ENCODE data around the gene SLC36A2. TPM values are rescaled to one million over a fixed set of nuclear protein-coding genes. Genes with fewer than 3 reads are reported as not detected.

Gene SLC36A2
- total and polyA plus RNA-seq, 5 donors: 0.14 TPM; not detected in 4

- no peaks in the 10 kb centered on the region for H3K9me3 ChIP-seq (ENCODE audit: control insufficient read depth, low read length)
Observed at GRCh38 chr5:151357792-151358191, 10.4 kb upstream of the SLC36A2 start.

GRCh38 chr5:151357097-151357496 is 9.7 kb upstream of the SLC36A2 start:
- no peak for DNase-seq
- intact Hi-C loops (cut with DNase I): no loop called here
- no peak for ATAC-seq
- no peak overlapping the region for H3K27ac ChIP-seq (ENCODE audit: low read length)
- H3K9me3 ChIP-seq (ENCODE audit: control insufficient read depth, low read length): no peaks in the 10 kb centered on the region
- 87% methylated on average over 3 of the region's 3 CpGs for WGBS
- H3K4me3 ChIP-seq (ENCODE audit: low read length): no peak overlapping the region
- H3K27me3 ChIP-seq (ENCODE audit: control insufficient read depth, insufficient read depth): no peaks in the 10 kb centered on the region
- no peaks in the 10 kb centered on the region for H3K4me1 ChIP-seq (ENCODE audit: control insufficient read depth, insufficient read depth, low read length)

More at GRCh38 chr5:151357792-151358191, 10.4 kb upstream of the SLC36A2 start:
- intact Hi-C loops (cut with DNase I): no loop called here
- no peak overlapping the region for H3K27ac ChIP-seq (ENCODE audit: low read length)
- no peaks in the 10 kb centered on the region for H3K4me1 ChIP-seq (ENCODE audit: control insufficient read depth, insufficient read depth, low read length)
- DNase-seq (no peak), ATAC-seq (no peak)
- no peaks in the 10 kb centered on the region for H3K27me3 ChIP-seq (ENCODE audit: control insufficient read depth, insufficient read depth)
- WGBS: 69% methylated on average over 2 of the region's 2 CpGs
- no peak overlapping the region for H3K4me3 ChIP-seq (ENCODE audit: low read length)

GRCh38 chr5:151351671-151352070 is 4.3 kb upstream of the SLC36A2 start:
- Histone ChIP-seq H3K27ac (ENCODE audit: low read length) (no peak overlapping the region), H3K4me1 (ENCODE audit: control insufficient read depth, insufficient read depth, low read length) (no peaks in the 10 kb centered on the region), H3K27me3 (ENCODE audit: control insufficient read depth, insufficient read depth) (no peaks in the 10 kb centered on the region), H3K4me3 (ENCODE audit: low read length) (no peak overlapping the region), H3K9me3 (ENCODE audit: control insufficient read depth, low read length) (no peaks in the 10 kb centered on the region)
- DNase-seq: no peak
- ATAC-seq: no peak
- WGBS: 86% methylated on average over 1 of the region's 1 CpG
- intact Hi-C loops (cut with DNase I): no loop called here

GRCh38 chr5:151348789-151349188 is 1.4 kb upstream of the SLC36A2 start:
- DNase-seq: no peak
- H3K4me3 ChIP-seq (ENCODE audit: low read length): no peak overlapping the region
- H3K27ac ChIP-seq (ENCODE audit: low read length): no peak overlapping the region
- WGBS: 37% methylated on average over 6 of the region's 6 CpGs
- H3K27me3 ChIP-seq (ENCODE audit: control insufficient read depth, insufficient read depth): no peaks in the 10 kb centered on the region
- no peak for ATAC-seq
- H3K4me1 ChIP-seq (ENCODE audit: control insufficient read depth, insufficient read depth, low read length): peaks cover 5% of the 10 kb centered on the region
- intact Hi-C loops (cut with DNase I): no loop called here
- H3K9me3 ChIP-seq (ENCODE audit: control insufficient read depth, low read length): no peaks in the 10 kb centered on the region

DNA sequence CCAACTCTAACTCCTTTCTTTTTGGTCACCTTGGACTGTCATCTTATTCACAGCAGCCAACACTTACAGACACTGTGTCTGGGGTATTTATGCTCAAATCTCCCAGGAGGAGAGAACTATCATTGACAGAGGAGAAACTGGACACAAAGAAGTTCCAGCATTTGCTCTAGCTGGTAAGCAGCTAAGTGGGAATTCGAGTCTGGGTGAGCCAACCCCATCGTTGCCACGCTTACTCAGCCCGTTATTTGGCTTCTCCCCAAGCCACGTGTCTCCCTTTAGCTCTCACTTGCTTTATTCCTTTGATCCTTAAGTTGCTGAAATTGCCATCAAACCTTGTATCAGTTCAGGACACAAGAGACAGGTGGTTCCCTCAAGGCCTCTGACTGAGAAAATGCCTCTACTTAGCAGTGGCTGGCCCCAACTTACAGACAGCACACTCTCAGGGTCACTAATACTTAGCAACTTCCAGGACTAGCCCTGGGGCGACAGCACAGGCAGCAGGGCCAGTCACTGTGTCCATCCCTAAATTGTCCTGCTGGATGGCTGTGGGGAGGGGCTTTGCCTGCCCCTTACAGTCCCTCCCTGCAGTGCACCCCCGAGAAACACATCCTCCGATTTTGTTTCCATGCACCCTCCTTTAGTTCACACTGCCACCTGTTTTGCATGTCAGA is 1.4 kb downstream of the SLC36A2 start:
- Histone ChIP-seq H3K4me1 (ENCODE audit: control insufficient read depth, insufficient read depth, low read length) (peaks cover 5% of the 10 kb centered on the region), H3K4me3 (ENCODE audit: low read length) (no peak overlapping the region), H3K9me3 (ENCODE audit: control insufficient read depth, low read length) (no peaks in the 10 kb centered on the region), H3K27me3 (ENCODE audit: control insufficient read depth, insufficient read depth) (no peaks in the 10 kb centered on the region), H3K27ac (ENCODE audit: low read length) (no peak overlapping the region)
- WGBS: 31% methylated on average over 8 of the region's 8 CpGs
- no peak for DNase-seq
- ATAC-seq: no peak
- intact Hi-C loops (cut with DNase I): no loop called here

GRCh38 chr5:151345187-151345807 is 2.1 kb downstream of the SLC36A2 start:
- Histone ChIP-seq H3K27me3 (ENCODE audit: control insufficient read depth, insufficient read depth) (no peaks in the 10 kb centered on the region), H3K9me3 (ENCODE audit: control insufficient read depth, low read length) (no peaks in the 10 kb centered on the region), H3K4me3 (ENCODE audit: low read length) (no peak overlapping the region), H3K4me1 (ENCODE audit: control insufficient read depth, insufficient read depth, low read length) (peaks cover 5% of the 10 kb centered on the region), H3K27ac (ENCODE audit: low read length) (no peak overlapping the region)
- intact Hi-C loops (cut with DNase I): no loop called here
- no peak for ATAC-seq
- DNase-seq: no peak
- WGBS: 34% methylated on average over 11 of the region's 11 CpGs

GRCh38 chr5:151344088-151344487 is 3.3 kb downstream of the SLC36A2 start:
- WGBS: 88% methylated on average over 7 of the region's 7 CpGs
- Histone ChIP-seq H3K4me3 (ENCODE audit: low read length) (no peak overlapping the region), H3K27ac (ENCODE audit: low read length) (no peak overlapping the region), H3K4me1 (ENCODE audit: control insufficient read depth, insufficient read depth, low read length) (peaks cover 5% of the 10 kb centered on the region), H3K9me3 (ENCODE audit: control insufficient read depth, low read length) (no peaks in the 10 kb centered on the region), H3K27me3 (ENCODE audit: control insufficient read depth, insufficient read depth) (no peaks in the 10 kb centered on the region)
- DNase-seq: no peak
- intact Hi-C loops (cut with DNase I): no loop called here
- ATAC-seq: no peak

- no peak overlapping the region for H3K27ac ChIP-seq (ENCODE audit: low read length)
- ATAC-seq (no peak), DNase-seq (no peak)
- H3K4me3 ChIP-seq (ENCODE audit: low read length): no peak overlapping the region
- no peaks in the 10 kb centered on the region for H3K27me3 ChIP-seq (ENCODE audit: control insufficient read depth, insufficient read depth)
- H3K9me3 ChIP-seq (ENCODE audit: control insufficient read depth, low read length): no peaks in the 10 kb centered on the region
- WGBS: 72% methylated on average over 3 of the region's 3 CpGs
- no peaks in the 10 kb centered on the region for H3K4me1 ChIP-seq (ENCODE audit: control insufficient read depth, insufficient read depth, low read length)
- intact Hi-C loops (cut with DNase I): no loop called here
Observed at GRCh38 chr5:151340004-151340403, 7.4 kb downstream of the SLC36A2 start.

GRCh38 chr5:151338734-151339133 is 8.6 kb downstream of the SLC36A2 start:
- intact Hi-C loops (cut with DNase I): no loop called here
- H3K27me3 ChIP-seq (ENCODE audit: control insufficient read depth, insufficient read depth): no peaks in the 10 kb centered on the region
- H3K4me3 ChIP-seq (ENCODE audit: low read length): no peak overlapping the region
- no peak overlapping the region for H3K27ac ChIP-seq (ENCODE audit: low read length)
- 87% methylated on average over 4 of the region's 4 CpGs for WGBS
- DNase-seq (no peak), ATAC-seq (no peak)
- no peaks in the 10 kb centered on the region for H3K9me3 ChIP-seq (ENCODE audit: control insufficient read depth, low read length)
- H3K4me1 ChIP-seq (ENCODE audit: control insufficient read depth, insufficient read depth, low read length): no peaks in the 10 kb centered on the region

DNA sequence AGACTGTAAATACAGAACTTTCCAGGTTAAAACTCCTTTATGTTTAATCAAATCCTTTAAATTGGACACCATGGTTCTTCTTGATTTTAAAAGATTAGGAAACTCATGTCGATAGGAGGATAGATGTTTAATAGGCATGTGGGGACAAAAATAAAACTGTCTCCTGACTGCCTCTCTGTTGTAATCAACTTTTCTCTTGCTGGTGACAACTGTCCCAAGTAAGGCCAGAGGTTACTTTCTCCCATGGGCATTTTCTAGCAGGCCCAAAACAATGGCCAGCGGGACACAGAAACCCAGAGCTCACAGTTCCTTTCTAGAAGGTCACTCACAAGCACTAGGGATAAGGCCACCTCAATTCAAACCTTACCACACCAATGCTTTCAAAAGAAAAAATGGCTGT is 14.5 kb downstream of the SLC36A2 start:
- Histone ChIP-seq H3K4me1 (ENCODE audit: control insufficient read depth, insufficient read depth, low read length) (no peaks in the 10 kb centered on the region), H3K9me3 (ENCODE audit: control insufficient read depth, low read length) (no peaks in the 10 kb centered on the region), H3K4me3 (ENCODE audit: low read length) (no peak overlapping the region), H3K27ac (ENCODE audit: low read length) (no peak overlapping the region), H3K27me3 (ENCODE audit: control insufficient read depth, insufficient read depth) (no peaks in the 10 kb centered on the region)
- no peak for DNase-seq
- ATAC-seq: no peak
- WGBS: 70% methylated on average over 2 of the region's 2 CpGs
- intact Hi-C loops (cut with DNase I): no loop called here

GRCh38 chr5:151328734-151329133 is 18.6 kb downstream of the SLC36A2 start:
- H3K9me3 ChIP-seq (ENCODE audit: control insufficient read depth, low read length): no peaks in the 10 kb centered on the region
- ATAC-seq (peak in 1 of 2 donors; percentile 26), DNase-seq (no peak)
- intact Hi-C loops (cut with DNase I): no loop called here
- H3K4me1 ChIP-seq (ENCODE audit: control insufficient read depth, insufficient read depth, low read length): no peaks in the 10 kb centered on the region
- WGBS: 60% methylated on average over 4 of the region's 4 CpGs
- no peak overlapping the region for H3K27ac ChIP-seq (ENCODE audit: low read length)
- H3K4me3 ChIP-seq (ENCODE audit: low read length): no peak overlapping the region
- no peaks in the 10 kb centered on the region for H3K27me3 ChIP-seq (ENCODE audit: control insufficient read depth, insufficient read depth)
